Measurements from ENCODE around the gene COPB1.

GRCh38 chr11:14418801-14419417 is 80.7 kb downstream of the COPB1 start:
- peak; percentile 84 for TF ChIP-seq CTCF (conservative IDR thresholded peaks at IDR 0.05; ENCODE audit: low read depth, low read length)
- no peak for TF ChIP-seq EZH2phosphoT487 (IDR thresholded peaks at IDR 0.05; ENCODE audit: borderline replicate concordance, low read length)
- TF ChIP-seq EZH2 (IDR thresholded peaks at IDR 0.05; ENCODE audit: low read length, unreplicated experiment) = no peak
